ENCODE measurements around the gene NOTCH2. TPM values are rescaled to one million over a fixed set of nuclear protein-coding genes. Genes with fewer than 3 reads are reported as not detected.

NOTCH2 gene
- total RNA-seq, 4 donors from 2014 or later: 91.1 to 148 (median 112) TPM

- DNase-seq (ENCODE audit: extremely low spot score): no peak
- Histone ChIP-seq H3K27ac (replicated peaks in 1 of 4) (no peak overlapping the region), H3K4me3 (no peak overlapping the region), H3K4me1 (peaks cover 0 to 29% (median 19%) of the 10 kb centered on the region in 4 donors), H3K27me3 (no peaks in the 10 kb centered on the region), H3K9me3 (no peaks in the 10 kb centered on the region), H3K36me3 (peaks cover 15 to 53% (median 36%) of the 10 kb centered on the region in 4 donors)
- intact Hi-C loops (cut with DNase I): no loop called here
- no peak for TF ChIP-seq EP300 (IDR thresholded peaks at IDR 0.05)
- no peak for TF ChIP-seq POLR2AphosphoS5 (IDR thresholded peaks at IDR 0.05)
- TF ChIP-seq CTCF (IDR thresholded peaks at IDR 0.05): no peak
- no peak for TF ChIP-seq POLR2A (IDR thresholded peaks at IDR 0.05; ENCODE audit: low read depth)
- 90% methylated on average over 2 of the region's 2 CpGs for WGBS
Observed at GRCh38 chr1:119956306-119956705, 113.2 kb downstream of the NOTCH2 start.

- intact Hi-C loops (cut with DNase I): no loop called here
- H3K36me3 ChIP-seq: peaks cover 25 to 67% (median 48%) of the 10 kb centered on the region in 4 donors
- DNase-seq (ENCODE audit: extremely low spot score): no peak
- H3K27me3 ChIP-seq: no peaks in the 10 kb centered on the region
- H3K4me1 ChIP-seq: peaks cover 0 to 23% (median 11%) of the 10 kb centered on the region in 4 donors
- H3K27ac ChIP-seq (replicated peaks in 1 of 4): no peak overlapping the region
- no peak for TF ChIP-seq EP300 (IDR thresholded peaks at IDR 0.05)
- no peak for TF ChIP-seq CTCF (IDR thresholded peaks at IDR 0.05)
- no peak for TF ChIP-seq POLR2A (IDR thresholded peaks at IDR 0.05; ENCODE audit: low read depth)
- no peak for TF ChIP-seq POLR2AphosphoS5 (IDR thresholded peaks at IDR 0.05)
- no peaks in the 10 kb centered on the region for H3K9me3 ChIP-seq
- WGBS: 92% methylated on average over 9 of the region's 9 CpGs
- H3K4me3 ChIP-seq: no peak overlapping the region
Observed at GRCh38 chr1:119954476-119955422, 114.7 kb downstream of the NOTCH2 start.

- H3K27me3 ChIP-seq: no peaks in the 10 kb centered on the region
- H3K27ac ChIP-seq (replicated peaks in 1 of 4): no peak overlapping the region
- peaks cover 0 to 15% (median 9%) of the 10 kb centered on the region in 4 donors for H3K4me1 ChIP-seq
- no peaks in the 10 kb centered on the region for H3K9me3 ChIP-seq
- WGBS: 88% methylated on average over 5 of the region's 5 CpGs
- H3K36me3 ChIP-seq: peaks cover 34 to 62% (median 50%) of the 10 kb centered on the region in 4 donors
- DNase-seq (ENCODE audit: extremely low spot score): no peak
- intact Hi-C loops (cut with DNase I): no loop called here
- H3K4me3 ChIP-seq: no peak overlapping the region
- no peak for TF ChIP-seq POLR2A (IDR thresholded peaks at IDR 0.05; ENCODE audit: low read depth)
- TF ChIP-seq EP300 (IDR thresholded peaks at IDR 0.05): no peak
- TF ChIP-seq CTCF (IDR thresholded peaks at IDR 0.05): no peak
- TF ChIP-seq POLR2AphosphoS5 (IDR thresholded peaks at IDR 0.05): no peak
Observed at GRCh38 chr1:119953266-119953998, 116.0 kb downstream of the NOTCH2 start.

- no peak for DNase-seq (ENCODE audit: extremely low spot score)
- Histone ChIP-seq H3K27me3 (no peaks in the 10 kb centered on the region), H3K4me3 (no peak overlapping the region), H3K4me1 (peaks cover 0 to 7% (median 3%) of the 10 kb centered on the region in 4 donors), H3K36me3 (peaks cover 38 to 70% (median 54%) of the 10 kb centered on the region in 4 donors), H3K9me3 (no peaks in the 10 kb centered on the region), H3K27ac (replicated peaks in 1 of 4) (no peak overlapping the region)
- intact Hi-C loops (cut with DNase I): no loop called here
- TF ChIP-seq POLR2A (IDR thresholded peaks at IDR 0.05; ENCODE audit: low read depth): no peak
- TF ChIP-seq POLR2AphosphoS5 (IDR thresholded peaks at IDR 0.05): no peak
- TF ChIP-seq CTCF (IDR thresholded peaks at IDR 0.05): no peak
- TF ChIP-seq EP300 (IDR thresholded peaks at IDR 0.05): no peak
- 90% methylated on average over 5 of the region's 5 CpGs for WGBS
Observed at GRCh38 chr1:119952496-119952895, 117.0 kb downstream of the NOTCH2 start.

Measured in esophagus muscularis mucosa (tissue), 4 donors.